ENCODE results near the gene CTAGE8. TPM values are rescaled to one million over a fixed set of nuclear protein-coding genes. Genes with fewer than 3 reads are reported as not detected.
"Not testable (repeated sequence)": the region's sequence is repeated elsewhere in the genome, so short reads cannot be mapped to it uniquely, and the experiment has no call there.

The CTAGE8 gene, protein sequence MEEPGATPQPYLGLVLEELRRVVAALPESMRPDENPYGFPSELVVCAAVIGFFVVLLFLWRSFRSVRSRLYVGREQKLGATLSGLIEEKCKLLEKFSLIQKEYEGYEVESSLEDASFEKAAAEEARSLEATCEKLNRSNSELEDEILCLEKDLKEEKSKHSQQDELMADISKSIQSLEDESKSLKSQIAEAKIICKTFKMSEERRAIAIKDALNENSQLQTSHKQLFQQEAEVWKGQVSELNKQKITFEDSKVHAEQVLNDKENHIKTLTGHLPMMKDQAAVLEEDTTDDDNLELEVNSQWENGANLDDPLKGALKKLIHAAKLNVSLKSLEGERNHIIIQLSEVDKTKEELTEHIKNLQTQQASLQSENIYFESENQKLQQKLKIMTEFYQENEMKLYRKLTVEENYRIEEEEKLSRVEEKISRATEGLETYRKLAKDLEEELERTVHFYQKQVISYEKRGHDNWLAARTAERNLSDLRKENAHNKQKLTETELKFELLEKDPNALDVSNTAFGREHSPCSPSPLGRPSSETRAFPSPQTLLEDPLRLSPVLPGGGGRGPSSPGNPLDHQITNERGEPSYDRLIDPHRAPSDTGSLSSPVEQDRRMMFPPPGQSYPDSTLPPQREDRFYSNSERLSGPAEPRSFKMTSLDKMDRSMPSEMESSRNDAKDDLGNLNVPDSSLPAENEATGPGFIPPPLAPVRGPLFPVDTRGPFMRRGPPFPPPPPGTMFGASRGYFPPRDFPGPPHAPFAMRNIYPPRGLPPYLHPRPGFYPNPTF
- total RNA-seq (2014; rRNA removed; shearing (Covaris generic)) = not detected in 2 replicates

DNA sequence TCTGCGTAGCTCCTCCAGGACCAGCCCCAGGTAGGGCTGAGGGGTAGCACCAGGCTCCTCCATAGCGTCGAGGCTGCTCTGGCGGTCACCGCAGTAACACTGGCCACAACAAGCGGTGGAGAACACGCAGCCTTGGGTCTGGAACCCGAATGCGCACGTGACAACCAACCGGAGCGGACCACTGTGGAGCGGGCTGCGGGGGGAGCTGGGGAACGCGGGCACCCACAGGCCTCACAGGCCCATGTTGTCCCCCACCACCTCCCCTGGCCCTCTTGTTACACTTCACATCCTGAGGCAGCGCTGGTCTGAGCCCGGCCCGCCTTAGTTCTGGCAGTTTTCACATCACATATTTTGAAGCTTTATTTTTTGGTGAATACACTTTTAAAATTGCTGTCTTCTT, at the start of gene CTAGE8:
CTAGE8 (minus strand) TSS at position 101 of the 400 bp plus-strand sequence; CDS start at position 63, 38 bp downstream.
- DNase-seq (ENCODE audit: low spot score); in situ Hi-C loops (cut with HindIII; ENCODE audit: low sequenced_read_pairs): not testable (repeated sequence)

DNA sequence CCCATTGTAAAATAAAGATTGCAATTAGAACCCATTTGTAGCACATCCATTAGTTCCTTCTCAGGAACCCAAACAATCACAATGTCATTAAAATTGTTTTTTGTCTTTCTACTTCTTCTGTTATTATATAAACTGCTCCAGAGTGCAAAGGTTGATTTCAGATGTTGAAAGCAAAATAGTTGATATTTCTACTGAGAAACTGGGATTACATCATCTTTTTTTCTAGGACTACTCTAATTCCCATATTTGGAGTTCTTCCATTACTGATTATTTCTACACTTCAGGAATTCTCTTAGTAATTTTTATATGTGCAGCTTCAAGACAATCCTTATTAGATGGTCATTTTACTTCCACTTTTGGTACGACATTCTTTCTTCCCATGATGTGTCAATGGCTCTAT, 48.4 kb upstream of the CTAGE8 start:
- DNase-seq (ENCODE audit: low spot score); in situ Hi-C loops (cut with HindIII; ENCODE audit: low sequenced_read_pairs): not testable (repeated sequence)

DNA sequence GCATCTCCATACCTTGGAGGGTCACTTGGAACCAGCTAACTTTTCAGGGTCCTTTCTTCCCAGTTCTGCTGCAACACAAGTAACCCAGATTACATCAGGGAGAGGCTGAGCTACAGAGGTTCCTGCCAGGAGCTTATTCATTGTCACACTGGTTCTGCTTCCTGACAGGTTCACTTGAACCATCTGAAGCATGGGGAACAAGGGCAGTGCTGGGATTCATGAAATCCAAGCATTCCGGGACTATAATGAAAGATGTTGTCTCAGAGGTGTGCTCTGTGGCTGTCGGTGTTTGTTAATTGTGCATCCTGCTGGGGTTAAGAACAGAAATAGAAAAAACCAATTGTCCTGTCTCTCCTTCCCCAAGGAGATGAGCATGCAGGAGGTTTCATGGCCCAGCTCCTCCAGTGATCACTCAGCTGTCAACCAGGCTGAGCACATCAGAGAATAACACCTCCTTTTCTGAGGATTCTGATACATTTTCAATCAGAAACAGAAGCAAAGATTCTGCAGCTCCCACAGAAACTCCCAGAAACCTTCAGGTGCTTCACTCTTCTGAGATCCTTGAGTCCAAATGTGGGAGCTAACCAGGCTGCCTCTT, 42.9 kb upstream of the CTAGE8 start, which contains the start of gene OR2A1:
OR2A1 (plus strand) TSS at position 548 of the 598 bp plus-strand sequence. CDS start 5,706 bp downstream, outside the sequence.
- DNase-seq (ENCODE audit: low spot score); in situ Hi-C loops (cut with HindIII; ENCODE audit: low sequenced_read_pairs): not testable (repeated sequence)

DNA sequence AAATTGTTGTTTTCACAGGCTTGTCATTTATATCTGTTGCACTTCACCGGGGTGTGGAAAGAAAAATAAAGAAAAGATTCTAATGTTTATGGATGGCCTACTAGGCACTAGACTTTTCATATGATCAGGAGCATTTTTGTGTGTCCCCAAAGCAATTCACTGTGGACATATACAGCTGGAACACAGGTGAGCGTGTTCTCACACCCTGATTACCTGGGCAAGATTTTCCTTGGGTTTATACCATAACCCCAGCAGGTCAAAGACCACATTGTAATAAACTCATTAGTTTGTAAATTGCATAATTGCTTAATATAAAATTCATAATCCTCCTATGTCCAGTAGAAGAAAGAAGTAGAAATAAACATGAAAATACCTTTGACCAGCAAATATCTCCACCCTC, 42.1 kb upstream of the CTAGE8 start:
- DNase-seq (ENCODE audit: low spot score); in situ Hi-C loops (cut with HindIII; ENCODE audit: low sequenced_read_pairs): not testable (repeated sequence)

DNA sequence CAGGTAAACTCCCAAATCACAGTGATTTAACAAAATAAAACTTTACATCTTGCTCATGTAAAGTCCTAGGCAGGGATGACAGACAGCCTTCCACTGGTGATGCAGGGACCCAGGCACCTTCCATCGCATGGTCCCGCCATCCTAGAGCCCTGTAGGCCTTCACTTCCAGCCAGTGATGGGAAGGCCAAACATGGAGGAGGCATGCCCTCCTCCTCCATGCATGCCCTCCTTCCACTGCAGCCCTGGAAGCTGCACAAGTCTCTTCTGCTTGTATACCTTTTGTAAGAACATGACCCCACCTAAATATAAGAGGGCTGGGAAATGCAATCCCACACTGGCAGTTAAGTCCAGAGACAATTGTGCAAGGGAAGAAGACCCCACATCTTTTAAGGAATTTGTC, 40.6 kb upstream of the CTAGE8 start:
- in situ Hi-C loops (cut with HindIII; ENCODE audit: low sequenced_read_pairs); DNase-seq (ENCODE audit: low spot score): not testable (repeated sequence)

DNA sequence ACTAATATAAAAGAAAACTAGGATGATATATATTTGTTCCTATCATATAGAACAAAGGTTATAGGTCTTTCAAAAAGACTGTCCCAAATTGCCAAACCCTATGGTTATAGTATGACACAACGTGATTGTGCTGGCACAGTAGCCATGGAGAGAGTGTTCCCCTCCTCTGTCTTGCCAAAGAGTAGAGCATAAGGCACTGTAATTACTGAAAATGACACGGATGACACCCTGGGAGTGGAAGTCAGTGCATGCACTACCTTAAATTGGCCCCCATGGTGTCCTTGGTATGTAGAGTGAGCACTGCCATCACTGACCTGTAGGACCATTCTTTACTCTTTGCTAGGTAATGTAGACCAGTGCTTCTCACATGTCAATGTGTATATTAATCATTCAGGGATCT, 36.1 kb upstream of the CTAGE8 start:
- DNase-seq (ENCODE audit: low spot score) = not testable (repeated sequence)

DNA sequence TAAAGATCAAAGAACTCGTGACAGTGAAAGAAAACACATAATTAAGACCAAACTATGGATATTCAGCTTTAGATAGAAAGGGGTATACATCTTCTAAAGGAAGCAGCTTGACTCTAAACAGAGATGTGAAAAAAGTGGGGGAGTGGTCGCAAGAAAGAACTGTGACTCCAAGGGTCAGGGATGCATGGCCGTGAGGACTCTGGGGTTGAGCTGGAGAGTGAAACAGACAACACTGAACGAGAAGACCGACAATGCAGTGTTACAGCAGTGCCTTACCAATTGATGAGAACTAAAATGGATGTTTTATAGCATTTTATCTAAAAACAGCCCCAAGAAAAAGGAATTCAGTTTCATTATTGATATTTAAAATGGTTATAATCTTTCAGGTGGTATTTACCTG, 34.5 kb upstream of the CTAGE8 start:
- DNase-seq (ENCODE audit: low spot score); in situ Hi-C loops (cut with HindIII; ENCODE audit: low sequenced_read_pairs): not testable (repeated sequence)

More for the DNA sequence above, 36.1 kb upstream of the CTAGE8 start:
- in situ Hi-C loops (cut with HindIII; ENCODE audit: low sequenced_read_pairs) = not testable (repeated sequence)

DNA sequence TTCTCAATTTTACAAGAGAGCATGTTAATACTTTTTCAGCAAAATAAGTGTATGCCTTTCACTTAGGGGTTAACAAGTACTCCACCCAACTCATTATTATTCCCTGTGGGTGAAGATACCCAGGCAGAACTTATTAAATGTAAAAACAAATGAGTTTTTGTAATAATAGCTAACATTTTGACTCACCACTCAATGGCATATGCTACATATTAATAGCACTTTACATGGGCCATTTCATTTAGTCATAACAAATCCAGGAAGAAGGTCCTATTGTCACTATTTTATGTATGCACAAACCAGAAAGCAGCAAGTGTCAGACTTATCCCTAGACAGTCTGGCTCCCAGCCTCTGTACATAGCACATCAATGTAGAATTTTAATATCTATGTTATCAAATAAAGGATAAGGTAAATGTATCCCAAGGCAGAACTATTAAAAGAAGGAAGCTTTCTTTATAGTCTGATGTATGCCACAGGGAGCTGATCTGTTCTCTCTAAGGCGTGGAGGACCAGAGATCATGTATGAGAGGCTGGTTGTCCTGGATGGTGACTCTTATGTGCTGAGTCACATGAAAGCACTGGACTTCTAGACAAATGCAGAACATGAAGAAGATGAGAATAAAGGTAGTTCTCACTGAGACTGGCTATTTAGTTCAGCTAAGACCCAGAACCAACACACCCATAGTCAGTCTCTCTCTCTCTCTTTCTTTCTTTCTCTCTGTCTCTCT, 33.7 kb upstream of the CTAGE8 start:
- in situ Hi-C loops (cut with HindIII; ENCODE audit: low sequenced_read_pairs); DNase-seq (ENCODE audit: low spot score): not testable (repeated sequence)

DNA sequence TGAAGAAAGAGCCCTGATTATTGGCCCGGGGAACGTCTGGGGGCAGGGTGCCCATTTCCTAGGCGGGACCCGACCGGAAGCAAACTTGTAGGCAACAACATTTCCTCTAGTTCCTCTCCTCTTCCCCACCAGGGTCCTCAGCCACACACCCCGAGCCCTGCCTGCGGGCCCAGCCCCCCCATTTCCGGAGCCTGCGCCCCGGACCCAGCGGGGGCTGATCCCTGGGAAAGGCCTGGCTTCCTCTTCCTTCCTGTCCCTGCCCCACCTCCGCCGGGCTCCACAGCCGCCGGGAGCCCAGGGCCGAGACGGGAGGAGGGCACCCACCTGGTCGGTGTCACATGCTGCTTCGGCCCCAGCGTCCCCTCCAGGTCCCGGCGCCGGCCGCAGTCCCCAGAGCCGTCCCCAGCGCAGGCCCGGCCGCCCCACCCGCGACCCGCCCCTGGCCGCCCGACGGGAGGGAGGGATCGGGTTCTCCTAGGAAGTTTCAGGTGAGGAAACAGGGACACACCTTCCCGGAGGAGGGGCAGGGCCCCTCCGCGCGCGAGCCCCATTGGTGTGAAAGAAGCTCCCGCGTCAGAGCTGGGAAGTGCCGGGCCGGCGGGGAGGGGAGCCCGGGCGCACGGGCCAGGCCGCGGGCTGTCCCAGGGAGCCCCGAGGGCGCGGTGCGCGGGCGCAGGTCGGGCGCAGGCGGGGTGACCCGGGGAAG, 24.9 kb upstream of the CTAGE8 start:
- DNase-seq (ENCODE audit: low spot score); in situ Hi-C loops (cut with HindIII; ENCODE audit: low sequenced_read_pairs): not testable (repeated sequence)

DNA sequence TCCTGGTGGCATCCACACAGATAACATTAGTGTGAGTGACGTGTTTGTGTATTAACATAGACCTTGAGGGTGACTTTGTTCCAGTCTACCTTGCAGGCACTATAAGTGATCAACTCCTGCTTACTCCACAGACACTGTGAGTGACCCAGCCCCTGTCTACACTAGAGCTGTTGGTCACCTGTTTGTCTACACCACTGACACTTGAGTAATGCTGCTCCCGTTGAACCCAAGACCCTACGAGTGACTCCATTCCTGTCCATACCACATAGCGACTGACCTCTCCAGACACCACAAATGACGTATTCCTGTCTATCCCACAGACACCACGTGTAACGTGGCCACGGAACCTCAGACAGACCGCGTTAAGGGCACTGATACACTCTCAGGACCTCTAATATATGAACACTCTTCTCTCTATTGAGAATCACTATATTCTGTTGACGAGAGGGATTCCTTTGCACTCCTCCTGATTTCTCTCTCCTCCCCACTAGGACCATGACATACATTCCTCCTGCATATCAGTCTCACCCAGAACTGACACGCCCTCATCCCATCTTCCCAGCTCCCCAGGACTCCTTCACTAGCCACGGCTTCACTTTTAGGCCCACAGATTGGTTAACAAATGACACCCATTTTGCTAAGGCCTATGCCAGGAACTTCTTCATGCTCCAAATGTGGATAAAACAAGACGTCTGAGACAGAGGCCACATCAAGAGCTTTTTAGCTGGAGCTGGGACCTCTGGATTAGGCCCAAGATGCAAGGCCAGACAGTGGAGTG, 23.5 kb upstream of the CTAGE8 start:
- in situ Hi-C loops (cut with HindIII; ENCODE audit: low sequenced_read_pairs); DNase-seq (ENCODE audit: low spot score): not testable (repeated sequence)

DNA sequence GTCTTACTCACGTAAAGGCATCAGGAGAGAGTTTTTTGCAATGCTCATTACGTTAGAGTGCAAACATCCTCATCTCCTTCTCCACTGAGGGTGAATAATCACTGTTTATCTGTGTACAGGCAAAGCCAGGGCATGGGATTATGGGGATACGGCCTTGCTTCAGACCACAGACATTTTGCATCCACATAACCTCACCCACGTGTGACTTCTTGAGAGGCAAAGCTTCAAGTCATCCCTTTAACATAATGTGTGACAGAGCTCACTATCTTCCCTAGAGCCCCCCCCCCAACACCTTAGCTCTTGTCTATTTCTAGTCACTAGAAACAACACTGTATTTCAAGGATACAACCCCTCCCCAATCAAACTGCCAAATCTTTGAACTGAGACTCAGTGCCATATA, 22.5 kb upstream of the CTAGE8 start:
- DNase-seq (ENCODE audit: low spot score); in situ Hi-C loops (cut with HindIII; ENCODE audit: low sequenced_read_pairs): not testable (repeated sequence)

DNA sequence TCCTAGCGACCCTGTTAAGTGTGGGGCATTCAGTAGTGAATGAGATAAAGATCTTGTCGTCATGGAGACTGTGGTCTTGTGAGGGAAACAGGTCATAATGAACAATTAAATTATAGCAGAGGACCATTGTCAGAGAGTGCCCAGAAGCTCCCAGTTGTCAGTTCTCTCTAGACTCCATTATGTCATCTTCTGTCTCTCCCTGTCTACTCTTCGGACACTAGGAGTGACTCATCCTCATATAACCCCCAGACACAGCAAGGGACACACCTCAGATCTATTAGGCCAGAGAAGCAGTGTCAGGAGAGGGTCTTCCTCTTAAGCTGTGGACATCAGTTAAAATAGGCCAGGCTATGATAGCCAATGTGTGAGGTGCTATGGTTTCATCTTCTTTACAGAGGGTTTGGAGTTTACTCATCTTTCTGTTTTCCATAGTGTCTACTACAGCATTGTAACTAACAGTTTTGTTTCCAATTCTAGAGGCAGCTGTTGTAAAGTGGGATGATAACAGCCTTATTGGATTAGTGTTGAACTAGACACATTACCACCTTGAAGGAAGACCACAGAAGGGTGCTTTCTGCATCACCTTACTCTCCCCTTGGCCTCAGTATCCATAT, 18.2 kb upstream of the CTAGE8 start:
- DNase-seq (ENCODE audit: low spot score); in situ Hi-C loops (cut with HindIII; ENCODE audit: low sequenced_read_pairs): not testable (repeated sequence)

DNA sequence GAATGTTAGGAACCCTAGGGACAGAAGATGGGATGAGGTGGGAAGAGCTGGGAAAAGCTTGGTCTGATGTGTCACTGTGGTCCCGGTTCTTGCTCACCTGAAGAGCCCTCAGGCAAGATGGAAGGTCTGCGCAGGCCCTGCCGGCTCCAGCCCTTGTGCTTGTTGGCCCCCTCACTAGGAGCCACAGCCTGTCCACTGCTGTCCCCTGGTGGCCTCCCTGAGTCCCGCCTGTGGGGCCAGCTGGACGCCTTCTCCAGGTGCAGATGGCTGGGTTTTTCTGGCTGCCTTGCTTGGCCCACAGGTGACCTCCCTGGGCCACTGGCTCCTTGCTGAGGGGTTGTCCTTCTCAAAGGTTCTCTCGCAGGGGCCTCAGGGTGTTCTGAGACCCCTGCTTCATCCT, 14.6 kb upstream of the CTAGE8 start:
- DNase-seq (ENCODE audit: low spot score); in situ Hi-C loops (cut with HindIII; ENCODE audit: low sequenced_read_pairs): not testable (repeated sequence)

DNA sequence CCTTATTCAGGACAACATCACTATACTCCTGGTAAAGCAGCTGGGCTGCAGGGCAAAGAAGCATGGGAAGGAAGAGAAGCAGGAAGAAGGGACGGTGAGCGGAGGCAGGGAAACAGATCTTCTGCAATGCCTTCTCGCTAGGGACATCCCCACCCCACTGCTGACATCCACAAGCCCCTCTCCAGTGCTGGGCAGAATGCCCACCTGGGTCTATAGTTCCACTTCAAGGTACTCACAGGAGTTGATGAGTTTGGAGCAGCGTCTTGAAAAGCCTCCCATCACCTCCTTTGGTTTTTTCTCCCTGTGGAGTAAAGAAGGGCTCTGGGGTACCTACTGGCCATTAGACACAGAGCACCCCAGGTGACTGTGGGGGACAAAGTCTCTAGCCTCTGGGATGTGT, 13.4 kb upstream of the CTAGE8 start:
- in situ Hi-C loops (cut with HindIII; ENCODE audit: low sequenced_read_pairs); DNase-seq (ENCODE audit: low spot score): not testable (repeated sequence)

DNA sequence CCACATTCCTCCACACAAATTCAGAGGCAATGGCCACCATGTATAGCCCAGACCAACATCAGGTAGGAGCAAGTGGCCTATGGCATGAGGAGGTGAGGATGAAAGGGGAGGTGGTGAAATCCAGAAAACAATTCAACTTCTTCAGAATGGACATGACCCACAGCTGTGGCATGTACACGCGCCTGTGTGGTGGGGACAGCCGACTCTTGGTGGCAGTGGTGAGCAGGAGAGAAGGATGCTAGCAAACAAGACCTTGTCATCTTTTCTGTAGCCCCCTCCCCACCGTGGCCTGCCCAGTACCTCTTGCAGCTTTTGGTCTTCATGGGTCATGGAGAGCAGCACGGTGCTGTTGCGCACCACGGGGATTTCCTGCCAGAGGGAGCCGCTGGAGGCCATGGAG, 12.9 kb upstream of the CTAGE8 start:
- DNase-seq (ENCODE audit: low spot score); in situ Hi-C loops (cut with HindIII; ENCODE audit: low sequenced_read_pairs): not testable (repeated sequence)

DNA sequence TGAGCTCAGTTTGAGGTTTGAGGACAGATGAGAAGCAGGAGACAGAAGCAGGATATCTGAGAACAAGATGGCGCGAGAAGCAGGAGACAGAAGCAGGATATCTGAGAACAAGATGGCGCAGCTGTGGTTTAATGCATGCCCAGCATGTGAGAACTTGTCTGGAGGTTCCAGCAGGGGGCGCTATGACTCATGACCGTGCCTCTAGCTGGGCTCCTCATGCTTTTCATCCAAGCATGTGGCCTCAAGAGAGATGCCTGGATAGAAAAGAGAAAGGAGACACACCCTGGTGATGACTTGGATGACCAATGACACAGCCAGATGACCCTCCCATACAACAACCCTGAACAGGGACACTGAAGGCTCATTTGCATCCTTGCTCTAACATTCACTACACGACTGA, 10.9 kb upstream of the CTAGE8 start:
- in situ Hi-C loops (cut with HindIII; ENCODE audit: low sequenced_read_pairs); DNase-seq (ENCODE audit: low spot score): not testable (repeated sequence)

DNA sequence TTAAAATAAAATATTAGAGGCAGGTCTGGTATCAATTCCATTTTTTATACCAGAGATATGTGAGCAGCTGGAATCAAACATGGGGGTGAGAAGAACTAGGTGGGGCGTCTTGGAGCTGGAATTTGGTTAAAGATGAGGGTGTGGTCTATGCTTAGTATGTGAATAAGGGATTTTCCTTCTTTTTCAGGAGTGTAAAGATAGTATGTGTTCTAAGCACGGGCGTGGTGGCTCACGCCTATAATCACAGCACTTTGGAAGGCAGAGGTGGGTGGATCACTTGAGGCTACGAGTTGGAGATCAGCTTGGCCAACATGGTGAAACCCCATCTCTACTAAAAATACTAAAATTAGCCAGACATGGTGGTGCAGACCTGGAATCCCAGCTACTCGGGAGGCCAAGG, 6.2 kb upstream of the CTAGE8 start:
- in situ Hi-C loops (cut with HindIII; ENCODE audit: low sequenced_read_pairs); DNase-seq (ENCODE audit: low spot score): not testable (repeated sequence)
